HepG2 (cell line): ENCODE measurements around the gene SLITRK6. TPM values are rescaled to one million over a fixed set of nuclear protein-coding genes. Genes with fewer than 3 reads are reported as not detected.

Experiments used
- BCLAF1 ChIP-seq: fragments of 450-650 bp; IDR thresholded peaks from 2 replicates; pipeline ENCODE4 v1.6.1; 2017; ENCODE audit warnings: mild to moderate bottlenecking
- FOXP4 ChIP-seq: sonication (generic); formaldehyde crosslinking; IDR thresholded peaks from 2 replicates; pipeline ENCODE4 v1.4.0; 2020; ENCODE audit warnings: missing genetic modification reagents
- MLXIP ChIP-seq: sonication (generic); formaldehyde crosslinking; IDR thresholded peaks from 2 replicates; pipeline ENCODE4 v1.9.0; 2021; ENCODE audit warnings: missing genetic modification reagents, borderline replicate concordance
- RFX5 ChIP-seq: IDR thresholded peaks from 2 replicates; pipeline ENCODE4 v1.6.1; 2011; ENCODE audit warnings: low read depth, low read length, improper control_type of control experiment
- ZNF460 ChIP-seq: sonication (generic); formaldehyde crosslinking; IDR thresholded peaks from 2 replicates; pipeline ENCODE4 v1.5.1; 2020; ENCODE audit warnings: missing genetic modification reagents, mild to moderate bottlenecking, borderline replicate concordance
- ZNF780A ChIP-seq: sonication (generic); formaldehyde crosslinking; IDR thresholded peaks from 2 replicates; pipeline ENCODE4 v1.8.0; 2022; ENCODE audit warnings: mild to moderate bottlenecking, missing genetic modification reagents, moderate library complexity
- polyA plus RNA-seq, 8 experiments: library from polyadenylated mRNA; depleted of rRNA in 3 of 8; stranded (reverse) in 7 of 8; unstranded in 1 of 8; fragments of >200 nt; fragmentation: Illumina TruSeq in 4 of 8; extraction: Trizol in 4 of 8; gene quantifications; 2 replicates each; pipeline versions ENCODE4 v1.2.1 to v1.2.3, GENCODE V29; 2011 to 2016; ENCODE audit warnings: low read depth in 4 of 8, missing spikeins in 1 of 8, mixed read lengths in 1 of 8; ENCODE audit not compliant: insufficient read depth in 1 of 8
- total RNA-seq, 5 experiments: library from RNA; depleted of rRNA; stranded (reverse); fragments of >200 nt; fragmentation: Illumina TruSeq; extraction: Trizol; gene quantifications; 2 replicates each; pipeline ENCODE4 v1.2.3, GENCODE V29; 2016; ENCODE audit warnings: low read depth in 1 of 5

The SLITRK6 gene
- total and polyA plus RNA-seq, 2 of the 13 experiments (the other 11 are each of a cell fraction or from before 2014, with no cell fraction given) = not detected

- no peak for TF ChIP-seq MLXIP
- TF ChIP-seq ZNF460 (CRISPR knock-in tag) = no peak
- TF ChIP-seq ZNF780A (CRISPR knock-in tag) = no peak
- TF ChIP-seq FOXP4 (CRISPR knock-in tag) = no peak
- no peak for TF ChIP-seq BCLAF1
- TF ChIP-seq RFX5 = no peak
These were observed 13.1 kb upstream of the SLITRK6 start (continued) for GRCh38 chr13:85812282-85812681.
